ENCODE results near the gene C2CD2.

DNA sequence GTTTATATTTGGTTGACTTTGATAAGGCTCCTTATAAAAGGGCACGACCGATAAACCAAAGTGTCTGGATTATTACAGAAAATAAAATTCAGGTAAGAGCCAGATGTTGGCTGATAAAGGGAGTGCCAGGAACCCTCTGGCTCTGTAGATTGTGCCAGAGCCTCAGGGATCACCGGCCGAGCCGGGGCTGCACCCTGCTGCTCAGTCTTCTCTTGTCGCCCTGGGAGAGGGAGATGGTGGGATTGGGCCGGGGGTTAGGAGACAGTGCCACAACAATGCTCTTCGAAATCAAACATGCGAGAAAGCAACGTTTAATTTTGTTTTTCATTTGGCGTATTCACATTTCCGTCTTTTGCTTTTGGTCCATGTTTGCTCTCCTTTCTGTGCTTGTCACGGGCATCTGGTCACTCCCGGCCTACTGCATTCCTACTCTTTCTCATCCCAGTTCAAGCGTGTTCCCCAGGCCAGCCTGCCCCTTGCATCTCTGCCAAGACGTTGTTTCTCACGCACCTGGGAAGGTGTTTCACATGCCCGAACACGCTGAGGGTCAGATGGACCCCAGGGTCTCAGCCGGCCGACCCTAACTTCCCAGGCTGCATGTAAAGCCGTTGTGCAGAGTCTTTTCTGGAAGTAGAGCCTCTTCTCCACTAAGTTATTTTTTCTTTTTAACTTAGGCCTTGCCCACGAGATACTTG is 18.8 kb upstream of the C2CD2 start:
- TF ChIP-seq TAF1 (IDR thresholded peaks at IDR 0.05; ENCODE audit: borderline replicate concordance, low read depth, low read length) (no peak), POLR2AphosphoS5 (IDR thresholded peaks at IDR 0.05; ENCODE audit: low read depth, low read length) (no peak), POLR2A (IDR thresholded peaks at IDR 0.05; ENCODE audit: low read depth, low read length) (no peak)

All from GM12892 (cell line).